ENCODE measurements around the gene HOXC9. TPM values are rescaled to one million over a fixed set of nuclear protein-coding genes. Genes with fewer than 3 reads are reported as not detected.

Gene HOXC9
- total RNA-seq, 4 donors from 2014 or later, result 0.28 to 2.0 (median 0.44) TPM; not detected in 1

DNA sequence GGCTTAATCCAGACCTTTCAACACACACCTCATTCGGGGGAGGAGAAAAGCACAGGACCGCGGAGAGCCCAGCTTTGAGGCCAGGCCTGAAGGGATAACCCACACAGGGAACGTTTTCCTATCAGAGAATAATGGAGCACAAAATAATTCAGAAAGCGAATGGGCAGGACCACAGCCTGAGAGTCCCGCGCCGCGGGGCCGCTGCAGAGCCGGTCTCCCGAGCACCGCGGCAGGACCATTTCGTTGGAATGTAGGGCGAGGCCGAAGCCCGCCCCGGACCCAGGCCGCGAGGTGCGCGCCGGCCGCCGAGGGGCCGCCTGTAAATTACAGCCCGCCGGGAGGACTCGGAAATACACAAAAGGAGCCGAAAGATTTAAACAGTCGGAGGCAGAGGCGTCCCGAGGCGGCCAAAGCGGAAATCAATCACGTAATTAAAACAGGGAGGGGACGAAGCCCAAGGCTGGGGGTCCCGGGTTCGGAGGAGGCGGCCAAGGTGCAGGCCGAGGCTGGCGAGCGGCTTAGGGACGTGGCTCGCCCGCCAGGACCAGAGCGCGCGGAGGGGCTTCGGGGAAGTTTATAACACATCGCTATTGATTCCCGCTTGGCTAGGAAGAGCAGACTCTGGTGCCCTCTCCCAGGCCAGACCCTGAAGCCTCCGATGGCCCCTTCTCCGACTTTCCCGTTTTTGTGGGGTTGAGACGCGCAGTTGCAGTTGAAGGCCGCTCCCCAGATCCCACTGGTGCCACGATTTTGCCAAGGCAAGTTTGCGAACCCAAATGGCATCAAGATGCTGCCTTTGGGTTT is 47.4 kb downstream of the HOXC9 start:
- DNase-seq (ENCODE audit: low spot score) (no peak), ATAC-seq (ENCODE audit: low FRiP score) (no peak)
- TF ChIP-seq, protein P1, sequence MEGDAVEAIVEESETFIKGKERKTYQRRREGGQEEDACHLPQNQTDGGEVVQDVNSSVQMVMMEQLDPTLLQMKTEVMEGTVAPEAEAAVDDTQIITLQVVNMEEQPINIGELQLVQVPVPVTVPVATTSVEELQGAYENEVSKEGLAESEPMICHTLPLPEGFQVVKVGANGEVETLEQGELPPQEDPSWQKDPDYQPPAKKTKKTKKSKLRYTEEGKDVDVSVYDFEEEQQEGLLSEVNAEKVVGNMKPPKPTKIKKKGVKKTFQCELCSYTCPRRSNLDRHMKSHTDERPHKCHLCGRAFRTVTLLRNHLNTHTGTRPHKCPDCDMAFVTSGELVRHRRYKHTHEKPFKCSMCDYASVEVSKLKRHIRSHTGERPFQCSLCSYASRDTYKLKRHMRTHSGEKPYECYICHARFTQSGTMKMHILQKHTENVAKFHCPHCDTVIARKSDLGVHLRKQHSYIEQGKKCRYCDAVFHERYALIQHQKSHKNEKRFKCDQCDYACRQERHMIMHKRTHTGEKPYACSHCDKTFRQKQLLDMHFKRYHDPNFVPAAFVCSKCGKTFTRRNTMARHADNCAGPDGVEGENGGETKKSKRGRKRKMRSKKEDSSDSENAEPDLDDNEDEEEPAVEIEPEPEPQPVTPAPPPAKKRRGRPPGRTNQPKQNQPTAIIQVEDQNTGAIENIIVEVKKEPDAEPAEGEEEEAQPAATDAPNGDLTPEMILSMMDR (IDR thresholded peaks at IDR 0.05), result no peak

DNA sequence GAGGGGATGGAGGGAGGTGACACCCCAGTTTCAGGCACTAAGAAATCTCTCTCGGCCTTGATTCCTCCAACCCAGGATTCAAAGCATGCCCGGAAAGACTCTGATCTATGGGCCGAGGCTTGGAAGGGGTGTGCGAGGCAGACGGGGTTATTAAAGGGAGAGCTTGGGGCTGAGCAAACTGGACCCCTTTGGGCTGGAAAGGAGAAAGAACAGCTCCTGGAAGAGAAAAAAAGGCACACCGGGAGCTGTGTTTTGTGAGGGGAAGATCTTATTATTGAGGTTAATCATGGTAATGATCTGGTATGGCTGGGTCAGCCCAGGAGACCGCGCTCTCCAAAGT is 48.0 kb downstream of the HOXC9 start:
- TF ChIP-seq, protein P1 (IDR thresholded peaks at IDR 0.05), result no peak
- DNase-seq (ENCODE audit: low spot score) (no peak), ATAC-seq (ENCODE audit: low FRiP score) (no peak)

DNA sequence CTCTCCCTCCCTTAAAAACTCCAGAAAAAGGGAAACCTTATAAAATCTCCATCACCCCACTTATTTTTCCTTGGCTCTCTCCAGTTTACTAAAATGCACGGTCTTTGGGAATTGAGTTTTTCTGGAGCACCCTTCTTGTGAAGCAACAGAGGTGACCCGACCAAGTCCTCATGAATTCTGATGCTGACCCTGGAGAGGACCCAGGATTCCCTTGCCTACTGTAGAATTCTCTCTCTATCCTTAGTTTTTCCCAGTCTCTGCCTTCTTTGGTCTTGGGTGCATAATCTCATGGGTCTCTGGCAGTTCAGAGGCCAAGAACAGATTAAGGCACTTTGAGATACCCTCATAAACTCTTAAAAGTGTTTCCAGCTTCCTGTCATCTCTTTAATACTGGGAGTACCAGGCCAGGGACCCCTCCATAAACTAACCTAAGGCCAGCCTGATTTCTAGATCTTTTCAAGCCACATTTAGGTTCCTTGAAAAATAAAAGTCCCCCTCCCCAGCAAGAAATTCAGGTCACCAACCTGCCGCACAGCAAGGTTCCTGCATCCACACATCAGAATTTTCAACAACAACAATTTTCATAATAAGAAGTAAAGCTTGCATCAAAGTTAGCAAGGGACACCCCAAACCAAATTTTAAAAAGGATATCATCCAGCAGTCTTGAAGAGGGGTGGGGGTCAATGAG is 48.6 kb downstream of the HOXC9 start:
- no peak for DNase-seq (ENCODE audit: low spot score)
- TF ChIP-seq, protein P1 (IDR thresholded peaks at IDR 0.05), result no peak
- ATAC-seq (ENCODE audit: low FRiP score), result no peak

DNA sequence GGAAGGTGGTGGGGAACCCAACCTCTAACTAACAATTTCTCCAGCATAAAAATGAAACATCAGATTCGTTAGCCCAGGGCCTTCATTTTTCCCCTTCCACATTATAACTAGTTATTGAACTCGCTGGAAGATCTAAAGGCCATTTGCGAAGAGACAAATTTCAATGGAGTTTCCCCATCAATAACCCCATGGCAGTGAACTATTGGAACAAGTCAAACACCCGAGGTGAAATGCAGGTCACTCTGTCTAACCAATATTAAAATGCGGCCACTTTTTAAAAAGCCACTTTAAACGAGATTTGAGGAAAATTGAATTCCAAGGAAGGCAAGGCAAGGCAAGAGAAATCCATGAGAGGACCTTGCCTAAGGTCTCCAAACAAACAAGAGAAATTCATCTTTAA is 49.1 kb downstream of the HOXC9 start:
- TF ChIP-seq, protein P1 (IDR thresholded peaks at IDR 0.05), result no peak
- ATAC-seq (ENCODE audit: low FRiP score), result no peak
- no peak for DNase-seq (ENCODE audit: low spot score)

DNA sequence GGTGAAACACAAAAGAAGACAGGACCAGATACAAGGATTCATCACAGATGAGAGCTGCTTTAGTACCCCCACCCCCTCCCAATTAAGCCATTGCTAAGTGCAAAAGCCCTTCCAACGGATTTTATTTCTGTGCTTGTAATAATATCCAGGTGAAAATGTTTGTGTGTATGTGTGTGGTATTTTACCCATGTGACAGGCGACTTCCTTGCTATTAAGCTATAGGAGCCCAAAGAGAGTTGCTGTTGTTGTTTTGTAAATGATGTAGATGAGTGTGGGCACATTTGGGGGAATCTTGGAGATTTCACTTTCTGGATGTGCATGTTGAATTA is 50.5 kb downstream of the HOXC9 start:
- TF ChIP-seq, protein P1 (IDR thresholded peaks at IDR 0.05), result no peak

DNA sequence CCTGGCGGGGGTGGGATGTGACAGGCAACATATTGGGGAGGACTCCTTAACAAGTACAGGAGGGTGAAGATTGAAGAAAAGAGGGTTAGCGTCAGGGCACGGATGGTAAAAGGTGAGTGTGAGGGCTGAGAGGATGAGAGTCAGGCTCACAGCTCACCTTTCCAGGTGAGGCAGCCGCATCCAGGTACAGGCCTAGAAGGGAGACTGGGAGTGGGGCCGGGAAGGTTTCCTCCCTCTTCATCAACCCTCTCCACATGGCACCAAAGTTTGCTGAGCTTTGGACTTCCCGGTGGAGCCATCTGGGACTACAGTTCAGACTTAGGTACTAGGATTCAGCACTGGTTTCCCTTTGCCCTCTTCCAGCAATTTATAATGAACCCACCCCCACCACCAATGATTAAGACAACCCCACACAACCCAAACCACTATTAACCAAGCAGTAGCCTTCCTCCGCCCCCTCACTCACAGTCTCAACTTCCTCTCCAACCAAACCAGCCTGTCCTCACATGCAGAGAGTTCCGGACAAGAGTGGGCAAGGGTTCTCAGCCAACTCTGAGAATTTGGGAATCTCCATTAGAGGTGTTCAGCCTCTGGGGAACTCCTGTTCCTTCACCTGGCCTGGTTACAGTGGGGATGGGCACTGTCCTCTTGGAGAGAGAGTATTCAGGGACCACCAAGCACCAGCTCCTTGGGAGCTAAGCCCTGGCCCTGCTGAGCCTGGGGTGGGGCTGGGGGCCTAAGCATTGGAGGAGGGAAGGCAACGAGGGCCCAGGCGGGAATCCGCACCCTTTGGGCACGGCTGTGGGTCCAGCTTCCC is 51.3 kb downstream of the HOXC9 start:
- ATAC-seq (ENCODE audit: low FRiP score) (no peak), DNase-seq (ENCODE audit: low spot score) (no peak)
- TF ChIP-seq, protein P1 (IDR thresholded peaks at IDR 0.05), result no peak

More for the DNA sequence above, 50.5 kb downstream of the HOXC9 start:
- DNase-seq (ENCODE audit: low spot score) (no peak), ATAC-seq (ENCODE audit: low FRiP score) (no peak)
